Hematopoietic multipotent progenitor cell treated with erythropoietin and hydrocortisone succinate and interleukin-3 and kit ligand, for 4 days (in vitro differentiated cells): Measurements from ENCODE around the gene MRPL52.
"Not testable (repeated sequence)": the region's sequence is repeated elsewhere in the genome, so short reads cannot be mapped to it uniquely, and the experiment has no call there.

Experiments used
- DNase-seq: peaks from one replicate; pipeline ENCODE4 v3.0.0-alpha.2; 2015

MRPL52 gene

DNA sequence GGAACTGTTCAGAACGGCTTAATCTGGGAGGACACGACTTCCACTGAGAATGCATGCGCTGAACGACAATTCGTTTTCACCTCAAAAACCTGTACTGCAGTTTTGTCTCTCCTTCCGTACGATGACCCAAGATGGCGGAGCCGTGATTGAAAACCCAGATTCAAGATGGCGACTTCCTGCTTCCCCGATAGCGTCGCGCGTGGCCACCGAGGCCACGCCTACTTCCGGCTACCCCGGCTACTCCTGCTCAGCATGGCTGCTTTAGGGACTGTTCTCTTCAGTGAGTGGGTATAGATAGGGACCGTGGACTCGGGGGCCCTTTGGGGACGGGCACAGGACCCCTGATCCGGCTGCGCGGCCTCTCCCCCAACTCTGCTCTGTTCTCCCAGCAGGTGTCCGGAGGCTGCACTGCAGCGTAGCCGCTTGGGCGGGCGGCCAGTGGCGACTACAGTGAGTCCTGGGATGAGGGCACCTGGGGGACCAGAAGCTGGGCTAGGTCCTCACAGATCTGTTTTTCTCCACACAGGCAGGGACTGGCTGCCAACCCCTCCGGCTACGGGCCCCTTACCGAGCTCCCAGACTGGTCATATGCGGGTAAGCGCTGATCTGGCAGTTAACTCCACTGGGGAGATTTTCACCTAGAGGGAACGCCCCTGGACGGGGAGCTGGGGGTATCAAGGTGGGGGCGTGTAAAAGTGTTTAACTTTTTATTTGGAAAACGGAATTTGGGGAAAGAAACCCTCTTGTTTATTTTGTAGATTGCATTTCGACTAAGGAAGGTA is at the start of gene MRPL52:
Gene MRPL52, plus strand, starts transcription at position 227 of the 782 bp plus-strand sequence. Its CDS starts 26 bp downstream, at position 253.
- DNase-seq, result peak; percentile 97

DNA sequence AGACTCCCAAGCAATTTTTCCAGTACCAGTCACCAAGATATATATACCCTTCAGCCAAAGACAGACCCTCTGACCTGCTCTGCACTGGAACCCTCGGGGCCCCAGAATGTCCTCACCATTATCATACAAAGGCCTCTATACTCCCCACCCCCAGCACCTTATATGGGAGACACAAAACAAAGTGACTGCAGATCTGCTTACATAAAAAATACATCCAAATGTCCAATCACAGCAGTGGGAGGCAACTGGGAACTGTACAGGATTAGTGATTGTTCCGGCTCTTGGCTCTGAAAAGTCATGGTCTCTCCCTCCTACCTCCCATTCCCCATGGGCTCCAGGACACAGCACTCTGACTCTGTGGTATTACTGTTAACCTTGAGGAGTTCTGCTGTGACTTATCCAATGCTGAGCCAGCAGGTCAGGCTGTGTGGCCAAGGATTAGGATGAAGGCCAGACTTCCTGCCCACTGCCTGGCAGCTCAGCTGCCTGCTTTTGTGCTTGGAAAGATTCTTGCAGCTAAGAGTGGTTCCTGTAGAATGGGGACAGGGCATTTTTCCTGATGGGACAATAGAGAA is 49.5 kb upstream of the MRPL52 start:
- DNase-seq, result no peak

DNA sequence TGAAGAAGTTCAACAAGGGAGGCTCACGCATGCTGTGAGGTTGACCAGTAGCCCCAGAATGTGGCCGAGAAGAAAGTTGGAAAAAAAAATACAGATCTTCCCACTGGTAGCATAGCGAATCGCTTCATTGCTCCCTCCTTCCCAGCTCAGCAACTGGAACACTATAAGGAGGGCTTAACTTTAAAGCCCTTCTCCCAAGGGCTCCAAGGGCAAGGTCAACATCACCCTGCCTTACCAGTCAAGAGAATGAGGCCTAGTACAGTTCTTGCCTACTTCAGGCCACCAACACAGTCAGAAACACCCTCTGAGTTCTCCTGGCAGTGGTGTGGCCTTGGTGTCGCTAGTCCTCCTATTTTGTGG is 48.8 kb upstream of the MRPL52 start:
- DNase-seq, result no peak

DNA sequence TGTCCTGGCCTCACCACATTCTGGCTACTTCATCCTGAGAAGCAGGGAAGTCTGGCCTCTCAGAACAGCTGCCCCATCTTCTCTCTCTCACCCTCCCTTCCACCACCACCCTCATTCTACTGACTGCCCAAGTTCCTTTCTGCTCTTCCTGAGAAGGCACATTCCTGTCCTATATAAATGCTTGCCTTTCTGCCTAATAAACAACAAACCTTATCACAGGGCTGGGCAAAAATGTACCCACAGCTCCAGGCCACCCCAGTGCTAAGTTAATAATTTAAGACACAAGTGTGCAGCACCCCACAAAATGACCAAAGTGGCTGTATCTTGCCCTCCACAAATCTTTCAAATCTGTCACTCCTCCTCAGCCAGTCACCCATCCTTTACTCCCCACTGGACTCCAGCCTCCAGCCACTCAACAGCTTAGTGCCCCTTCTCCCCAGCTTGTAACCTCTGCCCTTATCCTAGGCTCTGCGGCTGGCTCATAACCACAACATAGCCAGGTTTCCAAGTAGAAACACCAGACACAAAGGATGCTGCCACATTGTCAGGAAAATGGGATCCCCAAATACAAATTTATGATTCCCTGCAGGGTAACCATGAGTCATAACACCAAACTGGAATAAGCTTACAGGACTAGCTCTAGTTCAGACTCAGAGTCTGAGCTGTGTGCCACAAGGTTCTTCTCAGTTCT is 48.2 kb upstream of the MRPL52 start:
- no peak for DNase-seq

DNA sequence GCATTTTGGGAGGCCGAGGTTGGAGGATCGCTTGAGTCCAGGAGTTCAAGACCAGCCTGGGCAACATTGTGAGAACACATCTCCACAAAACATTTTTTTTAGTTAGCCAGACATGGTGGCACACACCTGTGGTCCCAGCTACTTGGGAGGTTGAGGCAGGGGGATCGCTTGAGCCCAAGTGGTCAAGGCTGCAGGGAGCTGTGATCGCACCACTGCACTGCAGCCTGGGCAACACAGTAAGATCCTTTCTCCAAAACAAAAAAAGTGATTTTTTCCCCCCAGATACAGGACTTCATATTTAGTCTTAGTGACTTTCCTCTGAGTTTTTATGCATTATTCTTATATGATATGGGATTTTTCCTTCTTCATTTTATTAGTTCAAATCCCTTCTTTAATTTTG is 43.0 kb upstream of the MRPL52 start:
- DNase-seq, result no peak

DNA sequence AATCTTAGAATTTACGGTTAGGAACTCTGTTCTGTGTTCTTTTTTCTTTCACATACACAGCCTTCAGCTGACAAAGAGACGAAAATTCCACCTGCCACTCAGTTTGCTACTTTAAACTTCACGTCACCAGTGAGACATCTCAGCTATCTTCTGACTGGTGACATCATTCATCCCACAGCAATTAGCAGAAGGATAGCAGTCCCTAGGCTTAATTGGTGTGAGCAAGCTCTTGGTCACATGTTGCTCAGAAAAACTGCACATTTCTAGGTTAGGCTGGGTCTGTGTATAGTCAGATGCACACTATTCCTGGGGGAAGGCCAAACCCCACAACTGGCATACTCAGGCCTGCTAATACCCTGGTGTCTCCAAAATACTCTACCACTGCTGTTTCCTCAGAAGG is 38.4 kb upstream of the MRPL52 start:
- no peak for DNase-seq

DNA sequence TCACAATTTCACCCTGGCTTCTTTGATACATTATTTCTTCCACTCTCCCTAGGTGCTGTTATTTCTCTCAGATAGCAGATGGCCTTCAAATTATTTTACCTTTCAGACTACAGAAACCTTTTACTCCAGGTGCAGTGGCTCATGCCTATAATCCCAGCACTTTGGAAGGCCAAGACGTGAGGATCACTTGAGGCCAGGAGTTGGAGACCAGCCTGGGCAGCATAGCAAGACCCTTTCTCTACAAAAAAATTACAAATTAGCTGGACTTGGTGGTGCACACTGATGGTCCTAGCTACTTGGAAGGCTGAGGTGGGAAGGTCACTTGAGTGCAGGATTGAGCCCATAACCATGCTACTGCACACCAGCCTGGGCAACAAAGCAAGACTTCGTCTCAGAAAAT is 37.5 kb upstream of the MRPL52 start:
- DNase-seq, result no peak

DNA sequence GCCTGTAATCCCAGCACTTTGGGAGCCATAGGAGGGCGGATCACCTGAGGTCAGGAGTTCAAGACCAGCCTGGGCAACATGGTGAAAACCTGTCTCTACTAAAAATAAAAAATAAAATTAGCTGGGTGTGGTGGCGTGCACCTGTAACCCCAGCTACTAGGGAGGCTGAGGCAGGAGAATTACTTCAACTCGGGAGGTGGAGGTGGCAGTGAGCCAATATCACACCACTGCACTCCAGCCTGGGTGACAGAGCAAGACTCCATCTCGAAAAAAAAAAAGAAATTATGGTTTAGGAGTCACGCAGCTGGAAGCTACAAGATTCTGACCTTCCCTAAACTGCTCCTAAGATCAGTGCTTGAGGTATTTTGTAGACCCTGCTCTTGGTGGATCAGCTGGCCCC is 36.1 kb upstream of the MRPL52 start:
- DNase-seq, result not testable (repeated sequence)

DNA sequence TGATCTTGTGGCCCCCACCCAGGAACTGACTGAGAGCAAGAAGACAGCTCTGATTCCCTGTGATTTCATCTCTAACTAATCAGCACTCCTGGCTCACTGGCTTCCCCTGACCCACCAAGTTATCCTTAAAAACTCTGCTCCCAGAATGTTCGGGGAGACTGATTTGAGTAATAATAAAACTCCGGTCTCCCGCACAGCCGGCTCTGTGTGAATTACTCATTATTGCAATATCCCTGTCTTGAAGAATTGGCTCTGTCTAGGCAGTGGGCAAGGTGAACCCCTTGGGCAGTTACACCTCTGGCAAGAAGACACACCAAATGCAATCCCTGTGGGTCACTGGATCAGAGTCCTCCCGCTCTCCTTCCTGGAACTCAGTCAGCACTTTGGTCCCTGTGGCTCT is 35.7 kb upstream of the MRPL52 start:
- DNase-seq, result no peak

DNA sequence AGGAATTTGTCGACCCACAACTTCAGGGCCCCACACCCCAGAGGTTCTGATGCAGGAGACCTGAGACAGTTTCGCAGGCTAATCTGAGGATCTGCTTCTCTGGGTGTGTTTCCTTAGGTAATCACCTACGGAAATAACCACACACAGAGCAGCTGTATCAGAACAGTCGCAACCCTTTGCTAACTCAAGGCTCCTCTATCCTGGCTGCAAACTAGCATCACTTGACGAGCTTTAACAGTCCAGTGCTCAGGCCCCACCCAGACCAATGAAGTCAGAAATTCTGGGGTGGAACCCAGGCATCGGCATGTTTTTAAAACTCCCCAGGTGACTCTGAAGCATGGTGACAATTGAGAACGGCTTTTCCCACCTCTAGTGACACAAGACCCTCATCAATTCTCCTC is 35.1 kb upstream of the MRPL52 start:
- DNase-seq, result no peak

DNA sequence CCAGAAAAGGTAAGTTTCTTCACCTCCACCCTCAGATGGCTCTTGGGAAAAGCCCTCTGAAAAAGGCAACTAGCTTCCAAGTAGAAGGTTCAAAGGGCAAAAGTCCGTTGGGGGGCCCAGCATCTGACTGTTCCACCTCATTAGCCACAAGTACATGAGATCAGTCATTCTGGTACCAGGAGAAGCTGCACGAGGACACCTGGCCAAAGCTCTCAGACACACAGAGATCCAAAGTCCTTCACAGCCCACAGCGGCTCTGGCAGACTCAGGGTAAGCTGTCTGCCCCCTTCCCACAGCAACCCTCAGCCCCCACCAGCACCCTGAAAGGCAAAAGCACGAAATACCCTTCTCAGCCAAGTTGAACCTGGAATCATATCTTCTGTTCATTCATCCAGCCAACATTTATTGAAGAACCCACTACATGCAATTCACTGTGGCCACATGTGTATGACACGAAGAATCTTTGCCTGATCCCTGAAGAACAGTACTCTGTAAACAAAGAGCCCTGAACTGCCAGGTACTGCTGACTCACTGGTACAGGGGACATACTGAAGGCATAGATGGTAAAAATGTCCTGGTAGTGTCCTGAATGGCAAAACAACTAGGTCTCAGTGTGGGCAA is 33.5 kb upstream of the MRPL52 start:
- no peak for DNase-seq

DNA sequence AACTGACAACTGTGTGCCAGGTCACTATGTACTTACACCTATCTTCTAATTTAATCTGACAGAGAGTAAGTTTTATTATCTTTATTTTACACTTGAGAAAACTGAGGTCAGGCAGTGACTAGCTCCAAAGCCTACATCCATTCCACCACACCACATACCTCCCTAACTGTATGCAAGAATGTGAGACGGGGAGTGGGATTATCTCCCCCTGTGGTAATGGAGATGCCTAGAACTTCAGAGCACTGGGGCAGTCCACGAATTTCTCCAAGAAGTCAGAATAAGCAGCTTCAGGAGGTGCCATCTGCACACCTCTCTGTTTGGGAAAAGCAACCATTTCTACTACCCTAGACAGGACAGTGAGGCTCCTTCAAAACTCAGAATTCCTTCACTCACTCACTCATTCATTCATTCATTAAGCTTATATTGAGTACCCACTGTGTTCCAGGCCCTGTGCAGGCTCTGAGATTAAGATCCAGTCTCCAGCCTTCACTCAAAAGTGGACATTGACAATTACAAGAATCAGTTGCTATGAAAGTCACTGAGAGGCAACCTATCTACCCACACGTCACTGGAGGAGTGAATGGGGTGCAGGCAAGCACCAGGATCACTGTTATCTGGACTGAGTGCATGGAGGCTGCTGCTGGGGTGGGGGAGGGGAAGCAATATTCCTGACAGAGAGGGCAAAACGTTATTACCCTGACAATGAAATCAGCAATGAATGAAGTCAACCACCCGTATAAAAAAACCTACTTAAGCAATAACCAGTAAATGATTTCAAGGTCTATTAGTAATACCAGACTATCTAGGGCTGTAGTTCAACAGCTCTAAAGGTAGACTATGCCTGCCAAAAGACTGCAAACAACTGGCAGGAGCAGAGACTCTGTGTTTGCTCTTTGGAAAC is 32.4 kb upstream of the MRPL52 start:
- DNase-seq, result no peak

DNA sequence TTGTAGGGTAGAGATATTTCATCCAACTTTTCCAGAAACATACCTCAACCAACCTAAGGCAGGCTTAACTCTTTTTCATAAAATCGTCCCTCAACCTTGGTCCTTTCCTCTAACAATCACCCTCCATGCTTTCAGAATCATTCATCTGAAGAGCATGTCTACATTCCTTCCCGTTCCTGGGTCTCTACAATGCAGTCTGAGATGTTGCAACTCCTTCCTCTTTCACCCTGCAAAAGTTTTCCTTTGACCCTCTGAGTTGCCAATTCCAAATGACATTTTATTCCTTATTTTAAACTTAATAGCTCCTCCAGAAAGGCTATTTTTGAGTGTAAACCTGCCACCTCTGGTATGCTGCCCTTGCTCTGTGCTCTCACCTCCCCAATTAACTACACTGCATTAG is 31.2 kb upstream of the MRPL52 start:
- DNase-seq, result no peak

DNA sequence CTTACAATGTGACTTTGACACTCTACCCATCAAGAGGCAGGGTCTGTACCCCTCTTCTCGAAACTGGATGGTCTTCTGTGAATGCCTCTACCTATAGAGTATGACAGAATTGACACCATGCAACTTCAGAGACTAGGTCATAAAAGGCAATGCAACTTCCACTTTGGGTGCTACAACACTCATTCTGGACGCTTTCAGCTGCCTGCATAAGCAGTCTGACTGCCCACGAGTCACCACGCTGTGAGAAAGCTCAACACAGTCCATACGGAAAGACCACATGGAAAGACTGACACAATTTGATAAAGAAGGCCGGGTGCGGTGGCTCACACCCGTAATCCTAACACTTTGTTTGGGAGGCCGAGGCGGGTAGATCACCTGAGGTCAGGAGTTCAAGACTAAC is 29.3 kb upstream of the MRPL52 start:
- DNase-seq, result no peak

DNA sequence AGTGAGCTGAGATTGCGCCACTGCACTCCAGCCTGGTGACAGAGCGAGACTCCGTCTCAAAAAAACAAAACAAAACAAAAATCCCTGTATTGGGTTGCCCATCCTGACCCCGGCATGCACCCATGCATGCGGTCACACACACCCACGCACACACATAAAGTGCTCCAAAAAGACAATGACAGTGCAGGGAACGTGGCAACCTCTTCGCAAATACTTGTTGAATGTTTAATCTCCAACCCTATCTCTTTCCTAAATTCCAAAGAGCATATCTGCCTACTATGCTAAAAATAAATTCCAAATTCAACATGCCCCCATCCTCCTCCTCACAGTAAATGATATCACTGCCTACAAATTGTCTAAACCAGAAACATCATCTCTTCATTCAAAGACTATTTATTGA is 28.0 kb upstream of the MRPL52 start:
- DNase-seq, result no peak

DNA sequence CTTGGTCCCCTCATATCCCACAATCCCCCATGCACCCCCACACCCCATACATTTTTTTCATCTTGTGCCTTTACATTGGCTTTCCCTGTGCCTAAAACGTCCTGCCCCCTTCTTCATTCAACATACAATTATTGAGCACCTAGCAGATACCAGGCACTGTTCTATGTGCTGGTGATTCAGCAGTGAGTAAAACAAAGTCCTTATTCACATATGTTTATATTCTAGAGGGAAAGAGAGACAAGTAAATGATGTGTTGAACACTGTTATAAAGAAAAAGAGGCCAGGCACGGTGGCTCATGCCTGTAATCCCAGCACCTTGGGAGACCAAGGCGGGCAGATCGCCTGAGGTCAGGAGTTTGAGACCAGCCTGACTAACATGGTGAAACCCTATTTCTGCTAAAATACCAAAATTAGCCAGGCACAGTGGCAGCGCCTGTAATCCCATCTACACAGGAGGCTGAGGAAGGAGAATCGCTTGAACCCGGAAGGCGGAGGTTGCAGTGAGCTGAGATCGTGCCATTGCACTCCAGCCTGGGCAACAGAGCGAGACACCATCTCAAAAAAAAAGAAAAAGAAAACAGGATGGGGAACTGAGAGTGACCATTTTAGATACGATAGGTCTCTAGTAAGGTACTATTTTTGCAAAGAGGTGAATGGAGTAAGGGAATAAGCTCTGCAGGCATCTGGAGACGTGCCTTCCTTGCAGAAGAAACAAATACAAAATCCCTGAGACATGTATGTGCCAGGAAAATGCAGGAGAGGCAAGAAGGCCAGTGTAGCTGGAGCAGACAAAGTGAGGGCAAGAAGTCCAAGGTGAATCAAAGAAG is 26.6 kb upstream of the MRPL52 start:
- DNase-seq, result no peak

DNA sequence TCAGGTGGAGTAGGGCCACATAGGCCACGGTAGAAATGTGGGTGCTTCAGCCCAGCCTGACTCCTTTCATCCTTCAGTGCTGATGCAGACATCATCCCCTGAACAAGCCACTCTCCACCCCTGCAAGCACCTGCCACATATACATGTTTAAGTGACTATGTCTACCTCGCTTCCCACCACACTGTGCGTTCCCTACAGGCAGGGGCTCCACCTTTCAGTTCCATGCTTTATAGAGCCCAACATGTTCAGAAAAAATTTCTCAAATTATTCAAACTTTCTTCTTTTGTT is 26.1 kb upstream of the MRPL52 start:
- no peak for DNase-seq

DNA sequence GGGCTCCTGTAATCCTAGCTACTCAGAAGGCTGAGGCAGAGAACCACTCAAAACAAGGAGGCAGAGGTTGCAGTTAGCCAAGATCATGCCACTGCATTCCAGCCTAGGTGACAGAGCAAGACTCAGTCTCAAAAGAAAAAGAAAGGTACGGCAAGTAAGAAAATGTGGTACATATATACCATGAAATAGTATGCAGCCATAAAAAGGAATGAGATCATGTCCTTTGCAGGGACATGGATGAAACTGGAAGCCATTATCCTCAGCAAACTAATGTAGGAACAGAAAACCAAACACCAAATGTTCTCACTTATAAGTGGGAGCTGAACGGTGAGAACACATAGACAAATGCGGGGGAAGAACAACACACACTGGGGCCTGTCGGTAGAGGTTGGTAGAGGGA is 24.5 kb upstream of the MRPL52 start:
- not testable (repeated sequence) for DNase-seq

DNA sequence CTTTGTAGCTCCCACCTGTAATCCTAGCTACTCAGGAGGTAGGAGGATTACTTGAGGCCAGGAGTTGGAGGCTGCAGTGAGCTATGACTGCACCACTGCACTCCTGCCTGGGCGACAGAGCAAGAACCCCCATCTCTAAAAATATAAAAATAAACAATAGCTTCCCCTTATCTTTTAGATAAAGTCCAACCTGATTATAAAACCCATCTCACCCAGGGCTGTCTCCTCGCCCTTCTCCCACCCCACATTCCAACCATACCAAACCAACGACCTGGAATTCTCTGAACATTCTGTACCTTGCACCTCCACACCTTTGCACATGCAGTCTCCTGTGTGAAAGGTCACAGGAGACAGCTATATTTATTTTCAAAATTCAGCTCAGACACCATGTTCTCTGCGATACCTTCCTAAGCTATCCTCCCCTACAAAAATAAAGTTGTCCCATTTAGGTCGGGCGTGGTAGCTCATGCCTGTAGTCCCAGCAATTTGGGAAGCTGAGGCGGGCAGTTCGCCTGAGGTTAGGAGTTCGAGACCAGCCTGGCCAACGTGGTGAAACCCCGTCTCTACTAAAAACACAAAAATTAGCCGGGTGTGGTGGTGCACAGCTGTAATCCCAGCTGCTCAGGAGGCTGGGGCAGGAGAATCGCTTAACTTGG is 22.1 kb upstream of the MRPL52 start:
- no peak for DNase-seq

DNA sequence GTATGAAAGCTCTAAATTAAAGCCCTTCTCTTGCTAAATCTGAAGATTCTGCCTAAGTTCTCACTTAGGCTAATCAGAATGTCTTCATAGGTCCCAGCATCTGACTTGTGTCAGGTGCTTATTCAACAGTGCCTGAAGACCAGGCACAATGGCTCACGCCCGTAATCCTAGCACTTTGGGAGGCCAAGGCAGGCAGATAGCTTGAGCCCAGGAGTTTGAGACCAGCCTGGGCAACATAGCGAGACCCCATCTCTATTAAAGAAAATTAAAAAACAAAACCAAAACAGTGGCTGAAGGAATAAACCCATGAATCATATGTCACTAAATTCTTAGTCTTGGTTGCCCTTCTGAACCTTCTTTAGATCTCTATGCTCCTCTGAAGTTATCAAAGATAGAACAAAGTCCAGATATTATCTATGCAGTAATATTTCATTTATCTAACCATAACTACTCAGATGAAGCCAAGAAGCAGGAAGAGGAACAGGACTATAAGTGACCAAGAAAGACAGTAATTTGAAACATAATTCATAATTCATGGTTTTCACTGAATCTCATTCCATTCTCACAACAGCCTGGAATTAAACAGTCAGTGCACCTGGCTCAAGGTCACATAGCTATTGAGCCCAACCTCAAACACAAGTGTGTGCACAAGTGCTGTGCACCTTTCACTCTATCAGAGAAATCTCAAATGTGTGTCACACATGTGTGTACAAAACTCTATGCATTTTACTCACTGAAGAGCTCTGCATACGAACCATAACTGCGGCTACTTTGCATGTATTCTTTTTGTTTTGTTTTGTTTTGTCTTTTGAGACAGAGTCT is 21.1 kb upstream of the MRPL52 start:
- no peak for DNase-seq

DNA sequence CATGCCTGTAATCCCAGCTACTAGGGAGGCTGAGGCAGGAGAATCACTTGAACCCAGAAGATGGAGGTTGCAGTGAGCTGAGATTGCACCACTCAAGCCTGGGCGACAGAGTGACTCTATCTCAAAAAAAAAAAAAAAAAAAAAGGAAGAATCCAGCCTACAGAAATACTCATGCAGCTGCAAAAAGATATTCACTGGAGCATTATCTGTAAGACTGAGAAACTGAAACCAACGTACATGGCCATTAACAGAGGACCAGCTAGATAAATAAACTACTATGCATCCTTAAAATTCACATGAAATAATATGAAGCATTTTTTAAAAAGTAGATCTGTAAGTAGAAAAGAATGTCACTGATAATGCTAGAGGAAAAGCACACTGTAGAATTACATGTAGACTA is 18.0 kb upstream of the MRPL52 start:
- DNase-seq, result no peak
